Stimulated activated CD4-positive, alpha-beta T cell treated with anti-CD3 and anti-CD28 coated beads, Interleukin-1b, Interleukin-23, amount 100 ng/mL, for 24 hours (primary cell): ENCODE results near the gene HSD17B7.
"Not testable (repeated sequence)": the region's sequence is repeated elsewhere in the genome, so short reads cannot be mapped to it uniquely, and the experiment has no call there.

Experiments used
- DNase-seq, 4 experiments: peaks; one replicate each; pipeline ENCODE4 v3.0.0-alpha.2; 2020; ENCODE audit warnings: low read depth in 4 of 4, low spot score in 1 of 4

Gene HSD17B7

DNA sequence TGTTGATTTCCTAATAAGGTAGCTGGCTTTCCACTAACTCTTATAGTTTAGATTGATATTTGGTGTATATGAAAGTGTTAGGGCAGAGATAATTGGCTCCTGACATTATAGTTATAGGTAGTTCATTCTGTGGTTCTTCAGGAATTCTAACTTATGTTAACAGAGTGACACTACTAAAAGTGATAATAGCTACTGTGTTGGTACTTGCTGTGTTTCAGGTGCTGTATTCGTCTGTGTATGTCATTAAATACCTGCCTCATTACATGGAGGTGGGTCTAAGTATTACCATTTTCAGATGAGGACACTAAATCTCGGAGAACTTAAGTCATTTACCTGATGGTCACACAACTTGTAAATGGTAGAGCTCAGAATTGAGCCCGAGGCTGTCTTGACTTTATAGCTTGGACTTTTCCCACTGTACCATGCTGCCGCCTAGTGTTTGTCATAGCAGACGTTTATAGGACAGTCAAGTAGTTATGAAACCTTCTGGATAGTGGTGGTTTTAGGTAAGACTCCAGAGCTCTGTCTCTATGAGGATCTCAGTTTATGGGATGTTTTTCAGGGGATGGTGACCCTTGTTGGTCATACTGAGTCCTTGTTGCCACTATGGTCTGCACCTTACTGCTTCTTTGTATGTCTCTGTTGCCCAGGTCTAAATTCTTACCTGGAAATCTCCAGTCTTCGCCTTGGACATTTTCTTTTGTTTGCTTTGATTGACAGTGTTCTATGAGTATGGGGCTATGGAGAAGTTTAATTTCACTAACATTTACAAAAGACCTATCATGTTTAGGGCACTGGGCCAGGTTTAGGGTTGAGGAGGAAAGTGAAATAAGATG, 9.7 kb downstream of the HSD17B7 start:
- DNase-seq = not testable (repeated sequence)

DNA sequence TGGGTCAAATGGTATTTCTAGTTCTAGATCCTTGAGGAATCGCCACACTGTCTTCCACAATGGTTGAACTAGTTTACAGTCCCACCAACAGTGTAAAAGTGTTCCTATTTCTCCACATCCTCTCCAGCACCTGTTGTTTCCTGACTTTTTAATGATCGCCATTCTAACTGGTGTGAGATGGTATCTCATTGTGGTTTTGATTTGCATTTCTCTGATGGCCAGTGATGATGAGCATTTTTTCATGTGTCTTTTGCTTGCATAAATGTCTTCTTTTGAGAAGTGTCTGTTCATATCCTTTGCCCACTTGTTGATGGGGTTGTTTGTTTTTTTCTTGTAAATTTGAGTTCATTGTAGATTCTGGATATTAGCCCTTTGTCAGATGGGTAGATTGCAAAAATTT, 17.0 kb downstream of the HSD17B7 start:
- not testable (repeated sequence) for DNase-seq

DNA sequence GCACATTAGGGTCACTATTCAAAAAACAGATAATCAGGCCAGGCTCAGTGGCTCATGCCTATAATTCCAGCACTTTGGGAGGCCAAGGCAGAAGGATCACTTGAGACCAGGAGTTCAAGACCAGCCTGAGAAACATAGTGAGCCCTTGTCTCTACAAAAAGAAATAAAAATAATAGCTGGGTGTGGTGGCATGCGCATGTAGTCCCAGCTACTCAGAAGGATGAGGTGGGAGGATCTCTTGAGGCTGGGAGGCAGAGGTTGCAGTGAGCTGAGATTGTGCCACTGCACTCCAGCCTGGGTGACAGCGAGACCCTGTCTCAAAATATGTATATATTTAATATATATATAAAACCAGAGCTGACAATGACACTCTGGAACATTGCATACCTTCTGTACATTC, 21.9 kb downstream of the HSD17B7 start:
- not testable (repeated sequence) for DNase-seq

DNA sequence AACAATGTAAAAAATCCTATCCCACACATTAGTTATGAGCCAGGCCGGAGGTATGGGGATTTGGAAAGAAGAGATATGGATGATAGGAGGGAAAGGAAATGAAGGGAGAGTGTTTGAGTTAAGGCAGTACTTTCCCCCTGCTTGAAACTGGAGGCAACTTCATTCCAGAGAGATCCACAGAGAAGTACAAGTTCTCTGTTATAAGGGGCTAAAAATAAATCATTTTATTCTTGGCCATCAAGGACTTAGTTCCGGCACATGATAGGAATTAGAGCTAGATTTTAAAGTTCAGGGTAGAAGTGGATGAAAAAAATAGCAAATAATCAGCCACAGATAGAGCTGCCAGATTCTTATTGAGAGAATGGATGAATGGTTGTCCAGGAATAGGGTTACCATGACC, 27.6 kb downstream of the HSD17B7 start:
- not testable (repeated sequence) for DNase-seq

DNA sequence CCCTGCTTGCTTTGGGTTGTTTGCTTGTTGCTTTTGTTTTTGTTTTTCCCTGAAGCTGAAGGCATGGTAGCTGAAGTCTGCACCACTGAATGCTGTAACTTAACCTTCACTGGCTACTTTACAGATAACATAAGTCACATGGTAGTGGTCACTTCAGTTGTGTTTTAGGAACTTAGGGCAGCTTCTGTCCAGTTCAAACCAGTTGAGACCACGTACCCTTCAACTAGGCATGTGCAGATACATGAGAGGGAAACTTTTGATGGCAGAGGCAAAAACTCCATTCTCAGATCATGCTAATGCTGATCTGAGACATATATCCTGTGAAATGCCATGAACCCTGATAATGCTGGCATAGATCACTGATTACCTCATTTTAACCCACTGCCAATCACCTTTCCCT, 28.2 kb downstream of the HSD17B7 start:
- not testable (repeated sequence) for DNase-seq

DNA sequence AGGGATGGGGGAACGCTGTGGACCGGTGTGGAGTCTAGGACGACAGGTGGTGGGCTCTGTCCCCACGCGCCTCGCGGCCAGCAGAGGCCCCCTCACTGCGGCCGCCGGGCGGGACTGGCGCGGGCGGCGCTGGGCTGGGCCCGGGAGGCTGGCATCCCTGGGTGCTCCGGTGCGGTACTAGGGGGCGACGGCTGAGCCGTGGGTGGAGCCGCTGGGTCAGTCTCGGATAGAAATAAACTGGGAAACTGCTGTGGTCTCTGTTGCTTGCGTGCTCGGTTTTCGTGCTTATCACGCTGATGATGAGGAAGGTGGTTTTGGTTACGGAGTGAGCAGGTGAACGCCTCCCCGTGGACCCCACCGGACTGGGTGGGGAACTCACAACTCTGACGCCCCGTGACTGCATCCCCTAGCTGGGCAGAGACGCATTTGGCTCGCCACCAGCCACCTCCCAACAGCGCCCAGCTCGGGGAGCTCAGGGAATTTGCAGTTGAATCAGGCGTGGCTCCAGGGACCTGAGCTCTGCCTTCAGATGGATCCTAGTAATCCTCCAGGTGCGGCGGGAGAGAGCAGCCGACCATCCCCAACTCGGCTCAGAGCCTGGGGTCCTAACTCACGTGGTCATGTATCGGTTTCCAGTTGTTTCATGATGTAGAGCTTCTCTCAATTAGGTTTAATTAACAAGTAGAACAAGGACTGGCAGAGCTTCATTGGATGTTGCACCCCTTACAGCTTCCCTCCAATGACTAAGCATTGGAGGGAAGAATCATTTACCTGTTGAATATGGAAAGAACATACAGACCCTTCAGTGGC, 32.1 kb downstream of the HSD17B7 start:
- no peak for DNase-seq

DNA sequence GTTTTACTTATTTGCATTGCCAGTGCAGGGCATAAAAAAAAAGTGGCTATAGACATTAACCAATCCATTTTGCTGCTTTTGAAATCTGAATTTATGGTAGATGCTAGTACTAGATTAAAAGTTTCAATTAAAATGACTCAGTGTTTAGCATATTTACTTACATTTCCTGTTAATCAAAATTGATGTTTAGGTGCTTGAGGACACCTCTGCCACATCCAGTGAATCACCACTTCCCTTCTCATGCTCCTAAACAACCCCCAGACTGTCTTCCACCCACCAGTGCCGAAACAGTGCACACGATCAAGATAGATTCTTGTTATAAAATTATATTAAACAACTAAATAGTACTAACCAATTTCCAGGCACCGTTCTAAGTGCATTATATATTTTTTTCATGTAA, 32.7 kb downstream of the HSD17B7 start:
- no peak for DNase-seq

DNA sequence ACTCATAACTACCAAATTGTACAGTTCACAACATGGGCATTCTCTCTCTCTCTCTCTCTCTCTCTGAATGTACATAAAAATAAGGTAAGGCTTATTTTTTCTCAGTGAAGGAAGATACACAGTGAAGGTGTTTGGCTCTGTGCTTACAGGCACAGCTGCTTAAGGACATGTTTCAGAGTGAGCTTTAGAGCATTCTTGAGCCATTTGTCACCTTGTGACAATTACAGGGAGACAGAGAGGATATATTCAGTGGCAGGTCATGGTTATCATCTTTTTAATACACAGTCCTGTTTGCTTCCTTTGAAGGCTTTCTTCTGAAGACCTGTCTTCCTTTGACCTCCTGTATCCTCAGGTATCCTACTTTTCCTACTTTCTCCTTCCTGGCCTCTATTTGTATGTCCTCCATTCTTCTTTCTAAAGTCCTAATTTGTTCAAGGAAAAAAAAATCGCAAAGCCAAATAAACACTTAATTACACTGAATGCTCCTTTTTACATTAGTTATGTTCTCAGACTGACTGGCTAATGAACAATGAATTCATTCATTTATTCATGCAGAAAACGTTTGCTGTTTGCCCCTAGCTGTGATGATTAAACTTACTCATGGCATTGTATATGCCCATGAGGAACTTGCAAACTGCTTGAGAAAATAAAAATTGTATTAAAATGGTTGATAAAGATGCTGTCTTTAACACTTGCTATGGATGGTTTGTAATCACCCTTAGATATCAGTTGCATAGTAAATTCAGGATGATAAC, 33.4 kb downstream of the HSD17B7 start:
- no peak for DNase-seq

DNA sequence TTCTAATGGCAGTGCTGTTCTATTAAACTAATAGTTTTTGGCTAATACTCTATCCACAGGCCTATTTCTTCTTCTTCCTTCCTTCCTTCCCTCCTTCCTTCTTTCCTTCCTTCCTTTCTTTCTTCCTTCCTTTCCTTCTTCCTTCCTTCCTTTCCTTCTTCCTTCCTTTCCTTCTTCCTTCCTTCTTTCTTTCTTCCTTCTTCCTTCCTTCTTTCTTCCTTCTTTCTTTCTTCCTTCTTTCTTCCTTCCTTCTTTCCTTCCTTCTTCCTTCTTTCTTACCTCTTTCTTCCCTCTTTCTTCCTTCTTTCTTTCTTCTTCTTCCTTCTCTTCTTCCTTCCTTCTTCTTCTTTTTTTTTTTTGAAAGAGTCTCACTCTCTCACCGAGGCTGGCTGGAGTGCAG, 38.8 kb downstream of the HSD17B7 start:
- no peak for DNase-seq

DNA sequence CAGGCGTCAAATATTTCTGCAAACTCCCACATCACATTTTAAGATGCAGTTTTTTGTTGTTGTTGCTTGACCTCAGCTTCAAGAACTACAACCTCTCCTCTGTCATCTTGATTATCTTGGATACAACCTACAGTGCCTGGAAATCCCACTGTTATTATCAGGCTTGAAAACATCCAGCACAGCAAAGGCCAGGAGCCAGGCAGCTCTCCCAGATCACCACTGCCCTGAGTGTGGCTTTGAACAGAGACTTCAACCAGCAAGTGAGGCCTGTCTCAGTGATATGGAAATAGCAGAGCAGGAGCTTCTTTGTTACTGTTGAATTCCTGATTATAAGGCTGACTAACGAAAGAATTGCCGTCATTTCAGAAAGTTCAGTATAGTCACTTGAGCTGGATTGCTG, 42.0 kb downstream of the HSD17B7 start:
- DNase-seq = no peak

DNA sequence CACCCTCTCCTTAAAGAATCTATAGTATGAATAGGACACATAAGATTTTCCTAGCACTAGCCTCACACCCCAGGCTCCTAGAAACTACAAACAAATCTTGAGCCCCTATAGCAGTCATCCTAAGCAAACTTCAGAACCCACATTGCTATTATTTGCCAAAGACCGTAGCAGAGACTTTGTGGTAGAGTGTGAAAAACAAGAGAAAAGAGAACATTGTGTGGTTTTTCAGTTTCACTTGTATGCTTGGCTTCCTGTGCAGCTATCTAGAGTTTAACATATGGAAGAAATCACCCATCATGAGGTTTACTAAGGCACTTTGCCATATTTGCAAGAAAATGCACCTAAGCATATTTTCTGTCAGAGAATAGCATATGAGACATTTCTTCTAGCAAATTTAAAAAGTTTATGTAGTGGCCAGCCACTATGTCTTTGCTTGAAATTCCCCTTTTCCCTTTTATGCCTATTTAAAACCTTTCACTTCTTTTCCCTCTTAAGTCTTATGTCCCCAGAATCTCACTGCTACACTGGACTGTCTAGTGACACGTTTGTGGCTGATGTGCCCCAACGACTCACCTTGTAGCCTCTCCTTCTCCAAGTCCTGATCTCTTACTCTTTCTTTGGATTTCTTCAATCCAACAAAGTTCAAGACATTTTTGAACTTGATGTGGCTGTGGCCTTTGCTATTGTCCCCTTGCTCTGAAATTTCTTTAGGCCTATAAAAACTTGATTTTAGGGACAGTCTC, 44.8 kb downstream of the HSD17B7 start:
- DNase-seq = no peak

DNA sequence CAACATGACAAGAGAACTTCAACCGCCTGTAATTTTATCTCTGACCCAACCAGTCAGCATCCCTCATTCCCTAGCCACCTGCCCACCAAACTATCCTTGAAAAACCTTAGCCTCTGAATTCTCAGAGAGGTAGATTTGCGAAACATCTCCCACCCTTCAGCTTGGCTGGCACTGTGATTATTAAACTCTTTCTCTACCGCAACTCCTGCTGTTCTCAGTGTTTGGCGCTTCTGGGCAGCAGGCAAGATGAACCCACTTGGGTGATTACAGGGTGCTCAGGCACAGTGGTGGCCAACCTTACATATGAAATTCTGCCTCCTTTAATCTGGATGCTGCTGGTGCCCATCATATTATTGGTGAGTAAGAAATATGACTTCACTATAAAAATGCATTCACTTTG, 48.4 kb downstream of the HSD17B7 start:
- no peak for DNase-seq

DNA sequence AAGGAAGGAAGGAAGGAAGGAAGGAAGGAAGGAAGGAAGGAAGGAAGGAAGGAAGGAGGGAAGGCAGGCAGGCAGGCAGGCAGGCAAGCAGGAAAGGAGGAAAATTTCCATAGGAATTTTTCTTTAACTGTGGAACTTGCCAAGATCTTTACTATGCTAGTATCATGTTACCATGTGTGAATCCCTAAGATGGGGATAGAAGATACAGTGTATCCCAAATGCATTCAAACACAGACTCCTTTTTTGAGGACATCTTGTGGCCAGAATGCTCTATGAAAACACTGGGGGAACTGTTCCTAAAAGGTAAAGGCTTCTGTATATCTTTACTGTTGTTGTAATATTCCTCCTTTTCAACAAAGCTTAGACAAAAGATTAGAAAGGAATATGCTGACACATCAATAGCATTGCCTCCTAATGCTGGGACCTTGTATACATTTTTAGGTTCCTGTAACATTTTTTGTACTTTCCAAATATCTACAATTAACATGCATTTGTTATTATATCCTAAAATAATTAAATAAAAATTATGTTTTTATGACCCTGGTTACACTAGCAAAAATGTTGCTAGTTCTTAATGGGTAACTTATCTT, 49.8 kb downstream of the HSD17B7 start:
- DNase-seq = no peak

DNA sequence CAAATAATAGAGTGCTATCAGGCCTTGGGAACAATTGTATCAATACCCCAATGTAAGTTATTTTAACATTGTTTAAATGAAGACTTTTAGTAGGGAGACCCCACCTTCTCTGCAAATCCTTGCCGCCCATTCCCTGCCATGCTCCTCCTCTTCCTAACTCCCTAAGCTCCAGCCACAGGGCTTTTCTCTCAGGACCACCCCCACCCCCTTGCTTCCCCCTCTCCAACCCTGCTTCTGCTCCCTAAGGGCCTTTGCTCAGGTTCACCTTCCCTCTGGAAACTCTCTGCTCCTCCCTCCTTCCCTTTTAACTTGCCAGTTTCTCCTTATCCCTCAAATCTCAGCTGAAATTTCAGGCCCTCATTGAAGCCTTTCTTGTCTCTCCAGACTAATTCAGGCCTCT, 53.7 kb downstream of the HSD17B7 start:
- DNase-seq = no peak

DNA sequence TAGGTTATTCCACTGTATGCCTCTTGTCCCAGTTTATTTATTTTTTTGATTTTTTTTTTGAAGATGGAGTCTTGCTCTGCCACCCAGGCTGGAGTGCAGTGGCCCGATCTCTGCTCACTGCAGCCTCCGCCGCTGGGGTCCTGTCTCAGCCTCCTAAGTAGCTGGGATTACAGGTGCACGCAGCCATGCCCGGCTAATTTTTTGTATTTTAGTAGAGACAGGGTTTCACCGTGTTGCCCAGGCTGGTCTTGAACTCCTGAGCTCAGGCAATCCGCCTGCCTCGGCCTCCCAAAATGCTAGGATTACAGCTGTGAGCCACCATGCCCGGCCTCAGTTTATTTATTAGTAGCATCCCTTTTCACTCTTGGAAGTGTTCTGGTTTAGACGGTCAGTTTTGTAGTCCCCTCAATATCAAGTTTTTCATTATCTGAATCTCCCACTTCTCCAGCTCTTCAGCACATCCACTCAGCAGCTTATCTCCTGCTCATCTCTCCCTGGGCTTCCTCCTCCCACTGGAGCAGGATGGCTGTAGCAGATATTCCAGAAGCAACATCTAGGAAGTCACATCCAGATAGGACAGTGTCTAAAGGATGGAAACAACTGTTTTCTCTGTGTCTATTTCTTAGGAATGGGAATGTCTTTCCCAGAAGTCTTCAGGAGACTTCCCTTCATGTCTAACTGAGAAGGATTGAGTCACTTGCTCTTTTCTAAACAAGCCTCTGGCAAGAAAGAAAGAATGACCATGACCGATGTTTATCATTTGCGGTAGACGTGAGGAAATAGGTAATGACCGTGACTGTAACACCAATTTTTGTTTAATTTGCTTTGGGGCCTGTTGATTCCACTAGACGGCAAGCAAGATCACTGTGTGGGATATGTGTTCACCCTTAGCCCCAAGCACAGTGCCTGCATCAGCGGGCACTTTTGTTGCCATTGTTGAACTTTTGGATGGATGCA, 56.0 kb downstream of the HSD17B7 start:
- DNase-seq = no peak

DNA sequence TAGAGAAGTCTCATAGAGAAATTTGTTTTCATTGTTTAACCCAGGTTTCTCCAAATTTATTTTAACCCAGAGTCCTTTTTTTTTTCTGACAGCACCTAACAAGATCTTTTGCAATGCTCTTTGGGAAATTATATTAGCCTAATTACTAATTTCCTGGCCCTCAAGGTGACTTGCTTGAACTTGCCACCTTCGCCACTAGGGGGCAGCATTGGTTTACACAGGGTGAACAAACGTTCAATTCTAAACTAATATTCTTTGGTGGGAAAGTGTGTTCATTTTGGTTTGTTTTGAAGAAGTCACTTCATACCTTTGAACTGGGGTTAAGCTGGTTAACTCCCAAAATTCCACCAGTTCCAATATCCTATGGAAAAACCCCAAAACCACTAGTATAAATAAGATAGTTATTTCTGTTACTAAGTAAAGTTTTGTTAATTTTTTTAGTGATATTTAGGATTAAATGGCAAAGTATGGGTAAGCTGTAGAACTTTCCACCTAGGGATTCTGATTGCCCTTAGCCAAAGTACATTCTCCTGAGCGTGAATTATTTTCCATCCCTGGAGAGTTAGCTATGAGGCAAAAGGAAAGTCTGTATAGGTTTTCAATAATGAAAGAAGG, 57.4 kb downstream of the HSD17B7 start:
- peak; percentile 66 to 93 (median 74) for DNase-seq

DNA sequence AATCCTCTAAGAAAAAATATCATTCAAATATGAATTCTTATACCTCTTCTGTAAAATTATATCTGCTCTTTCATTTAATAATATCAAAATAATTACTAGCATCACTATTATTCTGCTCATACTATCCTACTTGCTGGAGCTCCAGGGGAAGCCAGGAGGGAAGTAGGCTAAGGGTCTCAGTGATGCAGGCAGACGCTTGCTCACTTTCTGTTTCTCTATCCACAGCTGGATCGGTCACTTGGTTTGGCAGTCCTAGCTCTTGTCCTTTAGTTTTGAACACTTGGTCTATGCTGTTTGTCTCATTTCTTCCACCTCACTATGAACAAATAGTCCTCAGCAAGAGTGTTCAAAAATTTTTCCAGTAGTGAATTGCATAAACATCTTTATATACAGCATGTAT, 59.2 kb downstream of the HSD17B7 start:
- DNase-seq = no peak

DNA sequence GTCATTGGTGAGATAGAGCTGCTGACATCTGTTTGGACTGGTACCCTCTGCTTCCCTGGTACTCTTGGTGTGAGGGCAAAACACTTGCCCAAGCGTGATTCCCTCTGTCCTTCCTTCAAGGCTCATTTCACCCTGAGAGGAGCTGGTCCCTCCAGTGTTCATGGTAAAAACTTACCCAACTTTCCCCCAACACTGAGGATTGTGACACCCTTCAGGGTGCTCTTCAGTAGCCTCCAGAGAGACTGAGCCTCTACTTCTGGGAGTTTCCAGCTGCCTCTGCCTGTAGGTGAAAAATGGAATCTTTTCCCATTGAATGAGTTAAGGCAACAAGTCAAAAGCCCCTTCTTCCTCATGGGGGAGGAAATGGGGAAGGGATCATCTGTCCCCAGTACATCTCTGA, 60.8 kb downstream of the HSD17B7 start:
- DNase-seq = no peak
